SK-N-SH treated with all-trans-retinoic acid at 6 μM for 48 hours (cell line): ENCODE results near the gene MOCS1.

Experiments
- ATAC-seq: fragments of 200-7000 bp; cut with Tn5 transposase; 3 replicates; pipeline ENCODE4 v1.9.1; 2020; ENCODE audit warnings: mild to moderate bottlenecking, moderate library complexity
- ARNTL ChIP-seq: fragments of 450-650 bp; formaldehyde crosslinking; IDR thresholded peaks from 2 replicates; pipeline ENCODE4 v1.5.0; 2020; ENCODE audit warnings: low read depth, mild to moderate bottlenecking, moderate library complexity, borderline replicate concordance
- BACH2 ChIP-seq: fragments of 250-450 bp; sonication (Bioruptor Pico); IDR thresholded peaks from 2 replicates; pipeline ENCODE4 v1.9.0; 2021; ENCODE audit warnings: mild to moderate bottlenecking, borderline replicate concordance
- CSDC2 ChIP-seq: fragments of 250-450 bp; sonication (Bioruptor Pico); IDR thresholded peaks from 2 replicates; pipeline ENCODE4 v1.5.0; 2020; ENCODE audit warnings: mild to moderate bottlenecking, moderate library complexity
- GLIS3 ChIP-seq: fragments of 250-450 bp; sonication (Bioruptor Pico); IDR thresholded peaks from 2 replicates; pipeline ENCODE4 v1.5.0; 2020; ENCODE audit warnings: mild to moderate bottlenecking, moderate library complexity
- ISL1 ChIP-seq: fragments of 250-450 bp; sonication (Bioruptor Pico); IDR thresholded peaks from 2 replicates; pipeline ENCODE4 v2.1.2; 2022; ENCODE audit warnings: mild to moderate bottlenecking, moderate library complexity
- PATZ1 ChIP-seq: fragments of 250-450 bp; sonication (Bioruptor Pico); IDR thresholded peaks from 2 replicates; pipeline ENCODE4 v1.8.0; 2020; ENCODE audit warnings: mild to moderate bottlenecking, moderate library complexity, borderline replicate concordance
- POU6F1 ChIP-seq: fragments of 250-450 bp; sonication (Bioruptor Pico); IDR thresholded peaks from 2 replicates; pipeline ENCODE4 v1.8.0; 2021; ENCODE audit warnings: low read depth, mild to moderate bottlenecking, moderate library complexity, borderline replicate concordance
- PPARA ChIP-seq: fragments of 250-450 bp; sonication (Bioruptor Pico); IDR thresholded peaks from 2 replicates; pipeline ENCODE4 v1.5.0; 2020; ENCODE audit warnings: mild to moderate bottlenecking, borderline replicate concordance
- RARB ChIP-seq: fragments of 250-450 bp; sonication (Bioruptor Pico); IDR thresholded peaks from 2 replicates; pipeline ENCODE4 v1.8.0; 2021; ENCODE audit warnings: mild to moderate bottlenecking, moderate library complexity
- SNAI2 ChIP-seq: fragments of 250-450 bp; sonication (Bioruptor Pico); IDR thresholded peaks from 2 replicates; pipeline ENCODE4 v1.5.0; 2020; ENCODE audit warnings: mild to moderate bottlenecking, moderate library complexity
- TCF4 ChIP-seq: fragments of 250-450 bp; sonication (Bioruptor Pico); IDR thresholded peaks from 2 replicates; pipeline ENCODE4 v1.8.0; 2021; ENCODE audit warnings: mild to moderate bottlenecking, moderate library complexity, borderline replicate concordance
- TOX ChIP-seq: fragments of 250-450 bp; sonication (Bioruptor Pico); IDR thresholded peaks from 2 replicates; pipeline ENCODE4 v1.8.0; 2021; ENCODE audit warnings: mild to moderate bottlenecking, moderate library complexity, borderline replicate concordance
- TSHZ2 ChIP-seq: fragments of 250-450 bp; sonication (Bioruptor Pico); IDR thresholded peaks from 2 replicates; pipeline ENCODE4 v1.5.0; 2020; ENCODE audit warnings: mild to moderate bottlenecking, moderate library complexity
- ZC3H10 ChIP-seq: fragments of 250-450 bp; sonication (Bioruptor Pico); IDR thresholded peaks from 2 replicates; pipeline ENCODE4 v1.5.1; 2021; ENCODE audit warnings: mild to moderate bottlenecking, moderate library complexity
- ZFP3 ChIP-seq: fragments of 250-450 bp; sonication (Bioruptor Pico); IDR thresholded peaks from 2 replicates; pipeline ENCODE4 v1.5.0; 2020; ENCODE audit warnings: mild to moderate bottlenecking, moderate library complexity
- ZFP30 ChIP-seq: fragments of 450-650 bp; formaldehyde crosslinking; IDR thresholded peaks from 2 replicates; pipeline ENCODE4 v1.5.0; 2022; ENCODE audit warnings: mild to moderate bottlenecking, moderate library complexity
- ZNF565 ChIP-seq: fragments of 450-650 bp; formaldehyde crosslinking; conservative IDR thresholded peaks from 2 replicates; pipeline ENCODE4 v1.5.0; 2020; ENCODE audit warnings: low read depth, mild to moderate bottlenecking, moderate library complexity
- ZNF70 ChIP-seq: fragments of 450-650 bp; formaldehyde crosslinking; IDR thresholded peaks from 2 replicates; pipeline ENCODE4 v1.5.0; 2020; ENCODE audit warnings: mild to moderate bottlenecking, moderate library complexity
- ZNF8 ChIP-seq: fragments of 450-650 bp; formaldehyde crosslinking; IDR thresholded peaks from 2 replicates; pipeline ENCODE4 v1.5.0; 2020; ENCODE audit warnings: mild to moderate bottlenecking, moderate library complexity

MOCS1 gene

GRCh38 chr6:39956936-39957335, 22.7 kb upstream of the MOCS1 start (continued):
- TF ChIP-seq PATZ1 (no peak), PPARA (no peak), ZNF8 (CRISPR knock-in tag) (no peak), ZFP3 (CRISPR knock-in tag) (no peak), ZNF565 (CRISPR knock-in tag) (no peak), SNAI2 (CRISPR knock-in tag) (no peak), ZC3H10 (CRISPR knock-in tag) (no peak), TSHZ2 (CRISPR knock-in tag) (no peak), BACH2 (CRISPR knock-in tag) (no peak)
- TF ChIP-seq, all 23 proteins: peak for 0

- no peak for ATAC-seq
- TF ChIP-seq CSDC2 (CRISPR knock-in tag) (no peak), PATZ1 (no peak), ARNTL (CRISPR knock-in tag) (no peak), ISL1 (CRISPR knock-in tag) (no peak), POU6F1 (CRISPR knock-in tag) (no peak)
Observed at GRCh38 chr6:39953076-39953618, 18.9 kb upstream of the MOCS1 start.

- no peak for ATAC-seq
- TF ChIP-seq TSHZ2 (CRISPR knock-in tag): no peak
- no peak for TF ChIP-seq TCF4
- TF ChIP-seq ZNF565 (CRISPR knock-in tag): no peak
- TF ChIP-seq ZNF70 (CRISPR knock-in tag): no peak
- no peak for TF ChIP-seq BACH2 (CRISPR knock-in tag)
- no peak for TF ChIP-seq PATZ1
- TF ChIP-seq GLIS3: no peak
- no peak for TF ChIP-seq TOX (CRISPR knock-in tag)
- no peak for TF ChIP-seq POU6F1 (CRISPR knock-in tag)
- no peak for TF ChIP-seq RARB (CRISPR knock-in tag)
- no peak for TF ChIP-seq ZFP30 (CRISPR knock-in tag)
- no peak for TF ChIP-seq ARNTL (CRISPR knock-in tag)
- TF ChIP-seq ZFP3 (CRISPR knock-in tag): no peak
- TF ChIP-seq PPARA: no peak
Observed at GRCh38 chr6:39952167-39952566, 17.9 kb upstream of the MOCS1 start.
